ENCODE data around the gene JPT1.
"Not testable (repeated sequence)": the region's sequence is repeated elsewhere in the genome, so short reads cannot be mapped to it uniquely, and the experiment has no call there.

GRCh38 chr17:75133607-75134347, 20.5 kb downstream of the JPT1 start:
- not testable (repeated sequence) for TF ChIP-seq POLR2AphosphoS5 (IDR thresholded peaks at IDR 0.05; ENCODE audit: insufficient read depth in 1 of 2, low read depth in 1 of 2); CTCF (IDR thresholded peaks at IDR 0.05)

Data from vagina (tissue), 2 donors.